K562 (cell line): Measurements from ENCODE around the gene MTHFS. TPM values are rescaled to one million over a fixed set of nuclear protein-coding genes. Genes with fewer than 3 reads are reported as not detected.
A peak's percentile ranks its signal among the peaks of the same experiment; 100 is the strongest.

Source experiments
- CAMTA2 ChIP-seq: fragments of 250-450 bp; sonication (Bioruptor Pico); conservative IDR thresholded peaks from 2 replicates; pipeline ENCODE4 v1.5.1; 2022
- DIDO1 ChIP-seq: fragments of 450-650 bp; IDR thresholded peaks from 2 replicates; pipeline ENCODE4 v1.6.1; 2016; ENCODE audit warnings: low read depth, missing biosample characterization, missing genetic modification characterization
- FOXM1 ChIP-seq, 2 experiments: fragments of 450-650 bp in 1 of 2; sonication (generic) in 1 of 2; formaldehyde crosslinking in 1 of 2; IDR thresholded peaks; 2 replicates each; pipeline versions ENCODE4 v1.6.1 to v1.9.0; 2017 to 2022; ENCODE audit warnings: low read depth in 2 of 2, mild to moderate bottlenecking in 2 of 2, missing genetic modification reagents in 1 of 2, moderate library complexity in 1 of 2
- HNRNPK ChIP-seq: fragments of 200-400 bp; formaldehyde crosslinking; IDR thresholded peaks from one replicate; pipeline ENCODE4 v1.6.1; 2018; ENCODE audit warnings: mild to moderate bottlenecking, low read depth, low read length; ENCODE audit not compliant: poor library complexity, severe bottlenecking
- HNRNPLL ChIP-seq: fragments of 200-400 bp; formaldehyde crosslinking; IDR thresholded peaks from 2 replicates; pipeline ENCODE4 v1.6.1; 2017; ENCODE audit warnings: low read length, low read depth, mild to moderate bottlenecking; ENCODE audit not compliant: poor library complexity, severe bottlenecking
- MYC ChIP-seq, 2 experiments: fragments of 250-450 bp in 1 of 2; sonication (Bioruptor Pico) in 1 of 2; IDR thresholded peaks; 2 replicates each; pipeline versions ENCODE4 v1.5.1 to v1.6.1; 2012 to 2021; ENCODE audit warnings: low read depth in 2 of 2, borderline replicate concordance in 1 of 2, improper control_type of control experiment in 1 of 2, low read length in 1 of 2, mild to moderate bottlenecking in 1 of 2, moderate library complexity in 1 of 2
- PML ChIP-seq: IDR thresholded peaks from 2 replicates; pipeline ENCODE4 v1.6.1; 2012; ENCODE audit warnings: low read length, inconsistent platforms
- RBM14 ChIP-seq: fragments of 200-400 bp; formaldehyde crosslinking; IDR thresholded peaks from 2 replicates; pipeline ENCODE4 v1.6.1; 2018; ENCODE audit warnings: low read depth, mild to moderate bottlenecking, low read length, moderate library complexity, borderline replicate concordance; ENCODE audit not compliant: insufficient read depth
- RFX7 ChIP-seq: fragments of 250-450 bp; sonication (Bioruptor Pico); IDR thresholded peaks from 2 replicates; pipeline ENCODE4 v1.5.1; 2021; ENCODE audit warnings: mild to moderate bottlenecking
- SAFB2 ChIP-seq: fragments of 200-400 bp; formaldehyde crosslinking; IDR thresholded peaks from 2 replicates; pipeline ENCODE4 v1.6.1; 2018; ENCODE audit warnings: borderline replicate concordance, low read length, low read depth, moderate library complexity; ENCODE audit not compliant: severe bottlenecking
- SMARCA5 ChIP-seq: fragments of 450-650 bp; IDR thresholded peaks from 2 replicates; pipeline ENCODE4 v1.6.1; 2016
- TEAD2 ChIP-seq: fragments of 450-650 bp; IDR thresholded peaks from 2 replicates; pipeline ENCODE4 v1.6.1; 2016; ENCODE audit warnings: missing genetic modification characterization, control low read depth, missing compliant biosample characterization
- TOE1 ChIP-seq, 2 experiments: fragments of 450-650 bp in 1 of 2; sonication (generic) in 1 of 2; formaldehyde crosslinking in 1 of 2; IDR thresholded peaks; 2 replicates each; pipeline versions ENCODE4 v1.7.1 to v1.8.0; 2016 to 2022; ENCODE audit warnings: borderline replicate concordance in 2 of 2, mild to moderate bottlenecking in 2 of 2, antibody characterized with exemption in 1 of 2, inconsistent platforms in 1 of 2, low read depth in 1 of 2, missing genetic modification reagents in 1 of 2, moderate library complexity in 1 of 2
- ZBTB1 ChIP-seq: sonication (generic); formaldehyde crosslinking; IDR thresholded peaks from 2 replicates; pipeline ENCODE4 v1.8.1; 2023; ENCODE audit warnings: missing genetic modification reagents, low read depth, mild to moderate bottlenecking, borderline replicate concordance
- ZC3H4 ChIP-seq: sonication (generic); formaldehyde crosslinking; IDR thresholded peaks from 2 replicates; pipeline ENCODE4 v1.9.0; 2021; ENCODE audit warnings: missing genetic modification reagents, borderline replicate concordance
- ZKSCAN8 ChIP-seq: fragments of 200-800 bp; sonication (Bioruptor generic); IDR thresholded peaks from 2 replicates; pipeline ENCODE4 v1.6.1; 2016; ENCODE audit warnings: missing genetic modification characterization, missing compliant biosample characterization
- ZNF212 ChIP-seq: fragments of 450-650 bp; formaldehyde crosslinking; IDR thresholded peaks from 2 replicates; pipeline ENCODE4 v1.4.0; 2020; ENCODE audit warnings: mild to moderate bottlenecking
- ZNF3 ChIP-seq: fragments of 250-450 bp; sonication (Bioruptor Pico); IDR thresholded peaks from 2 replicates; pipeline ENCODE4 v1.5.0; 2021; ENCODE audit warnings: mild to moderate bottlenecking, moderate library complexity
- ZNF408 ChIP-seq: fragments of 250-450 bp; sonication (Bioruptor Pico); IDR thresholded peaks from 2 replicates; pipeline ENCODE4 v1.4.0; 2020; ENCODE audit warnings: low read depth, mild to moderate bottlenecking, moderate library complexity
- ZNF778 ChIP-seq: fragments of 450-650 bp; formaldehyde crosslinking; IDR thresholded peaks from 2 replicates; pipeline ENCODE4 v1.4.0; 2020; ENCODE audit warnings: mild to moderate bottlenecking, moderate library complexity
- ZNF780A ChIP-seq: fragments of 250-450 bp; sonication (Bioruptor Pico); IDR thresholded peaks from 2 replicates; pipeline ENCODE4 v1.5.0; 2021; ENCODE audit warnings: mild to moderate bottlenecking
- polyA plus RNA-seq, 8 experiments: library from polyadenylated mRNA; depleted of rRNA in 4 of 8; stranded (reverse) in 5 of 8; unstranded in 3 of 8; fragments of >200 nt; fragmentation: Nextera tagmentation in 2 of 8; fragmentation: Illumina TruSeq in 1 of 8; extraction: Ambion mirVana in 2 of 8; extraction: Trizol in 1 of 8; gene quantifications; 2 replicates each; pipeline versions ENCODE4 v1.2.1 to v1.2.3, GENCODE V29; 2011 to 2014; ENCODE audit warnings: inconsistent platforms in 1 of 8, missing spikeins in 1 of 8
- total RNA-seq, 7 experiments: library from RNA; depleted of rRNA in 6 of 7; stranded (reverse); fragments of >200 nt in 6 of 7; fragmentation: Illumina TruSeq in 2 of 7; extraction: Trizol in 2 of 7; gene quantifications; 2 replicates each; pipeline versions ENCODE4 v1.2.1 to v1.2.3, GENCODE V29; 2011 to 2021; ENCODE audit warnings: low replicate concordance in 1 of 7
- TF ChIP-seq, protein P1 (sequence below): sonication (generic); IDR thresholded peaks from 2 replicates; pipeline ENCODE4 v1.6.1; 2016
- TF ChIP-seq, protein P2 (sequence below): fragments of 450-650 bp; IDR thresholded peaks from 2 replicates; pipeline ENCODE4 v1.6.1; 2016
- TF ChIP-seq, protein P3 (sequence below): fragments of 450-650 bp; IDR thresholded peaks from 2 replicates; pipeline ENCODE4 v1.6.1; 2017; ENCODE audit warnings: mild to moderate bottlenecking, moderate library complexity

MTHFS gene
- total and polyA plus RNA-seq, 9 of the 15 experiments (the other 6 are each of a cell fraction or from before 2014, with no cell fraction given) = 17.8 to 79.3 (median 41.7) TPM

DNA sequence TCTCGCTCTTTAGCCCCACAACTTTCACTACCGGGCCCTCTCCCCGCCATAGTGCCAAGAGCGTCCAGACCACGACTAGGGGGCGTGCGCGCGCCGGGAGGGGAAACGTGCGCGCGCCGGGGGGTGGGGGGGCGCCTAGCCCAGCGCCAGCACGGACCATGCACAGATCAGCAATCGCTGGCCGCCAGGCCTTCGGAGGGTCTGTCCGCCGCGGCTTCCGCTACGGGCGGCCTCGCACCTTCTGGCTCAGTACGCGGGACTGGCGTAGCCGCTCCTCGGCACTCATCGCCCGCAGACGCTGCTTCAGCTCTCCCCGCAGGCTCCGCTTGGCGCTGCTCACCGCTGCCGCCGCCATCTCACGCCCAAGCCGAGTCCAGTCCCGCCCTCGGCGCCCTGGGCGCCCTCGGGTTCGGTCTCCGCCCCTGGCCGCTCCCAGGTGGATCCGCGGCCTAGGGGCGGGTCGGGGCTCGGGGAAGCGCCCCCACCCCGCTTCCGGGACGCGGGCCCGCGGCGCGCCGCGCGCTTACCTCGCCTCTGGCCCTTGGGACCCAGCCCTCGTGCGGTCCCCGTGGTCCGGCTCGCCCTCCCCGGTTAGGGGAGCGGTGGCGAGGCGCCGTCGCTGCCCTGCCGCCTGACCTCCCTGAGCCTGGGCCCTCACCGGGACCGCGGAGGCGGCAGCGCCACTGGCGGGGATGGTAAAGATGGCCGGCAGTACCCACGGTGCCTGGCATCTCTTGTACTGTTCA, at the start of gene MTHFS (continued):
- TF ChIP-seq, protein P1, sequence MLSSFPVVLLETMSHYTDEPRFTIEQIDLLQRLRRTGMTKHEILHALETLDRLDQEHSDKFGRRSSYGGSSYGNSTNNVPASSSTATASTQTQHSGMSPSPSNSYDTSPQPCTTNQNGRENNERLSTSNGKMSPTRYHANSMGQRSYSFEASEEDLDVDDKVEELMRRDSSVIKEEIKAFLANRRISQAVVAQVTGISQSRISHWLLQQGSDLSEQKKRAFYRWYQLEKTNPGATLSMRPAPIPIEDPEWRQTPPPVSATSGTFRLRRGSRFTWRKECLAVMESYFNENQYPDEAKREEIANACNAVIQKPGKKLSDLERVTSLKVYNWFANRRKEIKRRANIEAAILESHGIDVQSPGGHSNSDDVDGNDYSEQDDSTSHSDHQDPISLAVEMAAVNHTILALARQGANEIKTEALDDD = no peak
- TF ChIP-seq ZNF778 (CRISPR knock-in tag) = no peak
- TF ChIP-seq ZC3H4 (CRISPR knock-in tag) = peak; percentile 53; the same call in 1 of the 2 replicates
- TF ChIP-seq SAFB2 = no peak
- no peak for TF ChIP-seq ZNF408 (CRISPR knock-in tag)
- no peak for TF ChIP-seq SMARCA5
- no peak for TF ChIP-seq CAMTA2 (CRISPR knock-in tag)
- TF ChIP-seq HNRNPLL = peak; percentile 74
- TF ChIP-seq RBM14 = 0 out of 2 replicates have a peak, but pooled peaks have one; percentile 38
- TF ChIP-seq DIDO1 (tag) = no peak
- TF ChIP-seq ZNF3 = no peak
- TF ChIP-seq, protein P2, sequence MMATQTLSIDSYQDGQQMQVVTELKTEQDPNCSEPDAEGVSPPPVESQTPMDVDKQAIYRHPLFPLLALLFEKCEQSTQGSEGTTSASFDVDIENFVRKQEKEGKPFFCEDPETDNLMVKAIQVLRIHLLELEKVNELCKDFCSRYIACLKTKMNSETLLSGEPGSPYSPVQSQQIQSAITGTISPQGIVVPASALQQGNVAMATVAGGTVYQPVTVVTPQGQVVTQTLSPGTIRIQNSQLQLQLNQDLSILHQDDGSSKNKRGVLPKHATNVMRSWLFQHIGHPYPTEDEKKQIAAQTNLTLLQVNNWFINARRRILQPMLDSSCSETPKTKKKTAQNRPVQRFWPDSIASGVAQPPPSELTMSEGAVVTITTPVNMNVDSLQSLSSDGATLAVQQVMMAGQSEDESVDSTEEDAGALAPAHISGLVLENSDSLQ = no peak
- TF ChIP-seq, protein P3, sequence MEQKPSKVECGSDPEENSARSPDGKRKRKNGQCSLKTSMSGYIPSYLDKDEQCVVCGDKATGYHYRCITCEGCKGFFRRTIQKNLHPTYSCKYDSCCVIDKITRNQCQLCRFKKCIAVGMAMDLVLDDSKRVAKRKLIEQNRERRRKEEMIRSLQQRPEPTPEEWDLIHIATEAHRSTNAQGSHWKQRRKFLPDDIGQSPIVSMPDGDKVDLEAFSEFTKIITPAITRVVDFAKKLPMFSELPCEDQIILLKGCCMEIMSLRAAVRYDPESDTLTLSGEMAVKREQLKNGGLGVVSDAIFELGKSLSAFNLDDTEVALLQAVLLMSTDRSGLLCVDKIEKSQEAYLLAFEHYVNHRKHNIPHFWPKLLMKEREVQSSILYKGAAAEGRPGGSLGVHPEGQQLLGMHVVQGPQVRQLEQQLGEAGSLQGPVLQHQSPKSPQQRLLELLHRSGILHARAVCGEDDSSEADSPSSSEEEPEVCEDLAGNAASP = no peak
- TF ChIP-seq PML = peak; percentile 57; the same call in 1 of the 2 replicates
- peak; percentile 84 for TF ChIP-seq MYC (IDR thresholded peaks at IDR 0.05; ENCODE audit: low read depth, low read length)
- no peak for TF ChIP-seq MYC (CRISPR knock-in tag; IDR thresholded peaks at IDR 0.05; ENCODE audit: borderline replicate concordance, low read depth)
- TF ChIP-seq FOXM1 (IDR thresholded peaks at IDR 0.05; ENCODE audit: low read depth) = no peak
- peak; percentile 82; the same call in 1 of the 2 replicates for TF ChIP-seq FOXM1 (CRISPR knock-in tag; IDR thresholded peaks at IDR 0.05; ENCODE audit: low read depth)
- TF ChIP-seq TOE1 (IDR thresholded peaks at IDR 0.05; ENCODE audit: borderline replicate concordance) = no peak; the same call in 1 of the 2 replicates
- TF ChIP-seq TOE1 (CRISPR knock-in tag; IDR thresholded peaks at IDR 0.05; ENCODE audit: borderline replicate concordance, low read depth) = no peak
- peak; percentile 86; the same call in 1 of the 2 replicates for TF ChIP-seq ZBTB1 (CRISPR knock-in tag)
- no peak for TF ChIP-seq TEAD2
- TF ChIP-seq ZNF780A (CRISPR knock-in tag) = no peak
- no peak for TF ChIP-seq ZKSCAN8
- no peak for TF ChIP-seq RFX7
- no peak for TF ChIP-seq ZNF212 (CRISPR knock-in tag)
- no peak for TF ChIP-seq HNRNPK
